Thyroid gland (tissue), 4 donors: ENCODE data around the gene PSIP1.

Source experiments
- CTCF ChIP-seq, 6 experiments: fragments of 200-600 bp in 3 of 6; fragments of 450-650 bp in 3 of 6; sonication (generic) in 3 of 6; IDR thresholded peaks; one replicate each; pipeline ENCODE4 v1.5.1; 2016 to 2019; ENCODE audit warnings: antibody characterized with exemption in 6 of 6, mild to moderate bottlenecking in 2 of 6, inconsistent platforms in 1 of 6, moderate library complexity in 1 of 6
- POLR2A ChIP-seq, 2 donors: fragments of 450-650 bp; IDR thresholded peaks; one replicate each; pipeline ENCODE4 v1.6.1; 2017; ENCODE audit warnings: antibody characterized with exemption in 2 of 2, mild to moderate bottlenecking in 2 of 2, moderate library complexity in 1 of 2

GRCh38 chr9:15426019-15426418, 84.8 kb downstream of the PSIP1 start:
- TF ChIP-seq CTCF (IDR thresholded peaks at IDR 0.05) (no peak), POLR2A (IDR thresholded peaks at IDR 0.05) (no peak)
